Fibroblast of lung (primary cell): ENCODE results near the gene MCFD2. TPM values are rescaled to one million over a fixed set of nuclear protein-coding genes. Genes with fewer than 3 reads are reported as not detected.
A peak's percentile ranks its signal among the peaks of the same experiment; 100 is the strongest.

Source experiments
- DNase-seq, 2 donors: peaks; one replicate each; pipeline versions ENCODE4 v3.0.0 to v3.0.0-alpha.2; 2010; ENCODE audit warnings: low read depth in 2 of 2
- H2AFZ ChIP-seq: 2 replicates; pipeline ENCODE4 v1.5.1; 2012; ENCODE audit warnings: low read length, control low read depth, inconsistent platforms
- H3K27ac ChIP-seq: 2 replicates; pipeline ENCODE4 v1.5.1; 2011; ENCODE audit warnings: low read length, control low read depth; ENCODE audit not compliant: insufficient read depth
- H3K27me3 ChIP-seq: 2 replicates; pipeline ENCODE4 v1.5.1; 2011; ENCODE audit warnings: mild to moderate bottlenecking, low read length; ENCODE audit not compliant: control insufficient read depth, insufficient read depth
- H3K36me3 ChIP-seq: 2 replicates; pipeline ENCODE4 v1.5.1; 2011; ENCODE audit warnings: low read length; ENCODE audit not compliant: control insufficient read depth, insufficient read depth
- H3K4me1 ChIP-seq: 2 replicates; pipeline ENCODE4 v1.5.1; 2011; ENCODE audit warnings: low read length; ENCODE audit not compliant: control insufficient read depth, insufficient read depth; ENCODE audit errors: extremely low read depth
- H3K4me2 ChIP-seq: 2 replicates; pipeline ENCODE4 v1.5.1; 2011; ENCODE audit warnings: low read length, control low read depth; ENCODE audit not compliant: insufficient read depth; ENCODE audit errors: extremely low read depth
- H3K4me3 ChIP-seq, 4 experiments: fragments of 200-600 bp in 1 of 4; sonication (generic) in 1 of 4; replicated peaks in 1 of 4; 2 replicates each; pipeline ENCODE4 v1.5.1; 2011 to 2016; ENCODE audit warnings: low read length in 4 of 4, low read depth in 3 of 4, mild to moderate bottlenecking in 3 of 4, control low read depth in 2 of 4, inconsistent platforms in 1 of 4, mixed read lengths in 1 of 4; ENCODE audit not compliant: insufficient read depth in 1 of 4; ENCODE audit errors: control extremely low read depth in 1 of 4
- H3K79me2 ChIP-seq: 2 replicates; pipeline ENCODE4 v1.5.1; 2012; ENCODE audit warnings: mild to moderate bottlenecking, low read length, inconsistent platforms; ENCODE audit not compliant: control insufficient read depth, insufficient read depth
- H3K9ac ChIP-seq: 2 replicates; pipeline ENCODE4 v1.5.1; 2011; ENCODE audit warnings: mild to moderate bottlenecking, low read length, control low read depth; ENCODE audit not compliant: insufficient read depth
- H3K9me3 ChIP-seq: 2 replicates; pipeline ENCODE4 v1.5.1; 2012; ENCODE audit warnings: low read depth, low read length; ENCODE audit not compliant: control insufficient read depth, insufficient read depth
- H4K20me1 ChIP-seq: 2 replicates; pipeline ENCODE4 v1.5.1; 2011; ENCODE audit warnings: low read length; ENCODE audit not compliant: control insufficient read depth, insufficient read depth; ENCODE audit errors: extremely low read depth
- CTCF ChIP-seq, 2 donors: IDR thresholded peaks in 1 of 2; conservative IDR thresholded peaks in 1 of 2; 1 replicate in 1 of 2; 2 replicates in 1 of 2; pipeline ENCODE4 v1.5.1; 2011 to 2012; ENCODE audit warnings: low read length in 2 of 2, control low read depth in 1 of 2, inconsistent platforms in 1 of 2, low read depth in 1 of 2, mild to moderate bottlenecking in 1 of 2
- EZH2 ChIP-seq: IDR thresholded peaks from 2 replicates; pipeline ENCODE4 v1.5.1; 2012; ENCODE audit warnings: low read length, control low read depth, mild to moderate bottlenecking; ENCODE audit errors: missing control alignments
- polyA plus RNA-seq, 2 donors: library from polyadenylated mRNA; depleted of rRNA in 1 of 2; stranded (reverse) in 1 of 2; unstranded in 1 of 2; fragments of >200 nt; gene quantifications; 2 replicates each; pipeline ENCODE4 v1.2.1, GENCODE V29; 2011 to 2012; ENCODE audit warnings: missing spikeins in 1 of 2
- total RNA-seq: library from RNA; depleted of rRNA; stranded (reverse); fragments of >200 nt; gene quantifications from 2 replicates; pipeline ENCODE4 v1.2.1, GENCODE V29; 2014

MCFD2 gene
- total and polyA plus RNA-seq, 2 donors (not counting 1 experiment from before 2014, with no cell fraction given) = 151 to 328 TPM

DNA sequence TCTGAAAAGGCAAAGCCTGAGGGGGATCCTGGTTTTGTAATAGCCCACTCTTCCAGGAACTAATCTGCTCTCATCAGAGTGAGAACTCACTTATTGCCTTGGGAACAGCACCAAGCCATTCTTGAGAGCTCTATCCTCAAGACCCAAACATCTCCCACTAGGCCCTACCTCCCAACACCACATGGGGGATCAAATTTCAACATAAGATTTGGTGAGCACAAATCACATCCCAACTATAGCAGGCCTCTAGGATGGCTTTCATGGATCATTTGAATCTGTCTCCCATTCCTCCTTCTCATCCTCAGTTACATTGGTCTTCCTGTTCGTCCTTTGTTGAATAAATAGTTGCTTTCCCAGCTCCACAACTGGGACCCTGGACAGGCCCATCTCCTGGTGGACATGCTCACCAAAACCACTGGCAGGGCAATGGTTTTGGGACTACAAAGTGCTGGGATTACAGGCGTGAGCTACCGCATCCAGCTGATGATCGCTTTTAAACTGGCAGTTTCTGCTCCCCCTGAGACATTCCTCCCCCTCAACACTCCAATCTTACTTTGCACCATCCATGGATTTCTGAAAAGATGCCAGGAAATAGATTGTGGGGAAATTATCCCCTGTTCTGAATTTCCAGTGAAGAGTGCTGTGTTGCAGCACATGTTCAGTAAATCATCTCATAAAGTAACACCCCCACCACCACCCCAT, 42.6 kb downstream of the MCFD2 start:
- H3K4me2 ChIP-seq = peak overlapping the region; percentile 30
- H3K9ac ChIP-seq = no peak overlapping the region
- H2AFZ ChIP-seq = no peak overlapping the region

GRCh38 chr2:46871976-46872381, 43.6 kb downstream of the MCFD2 start:
- H4K20me1 ChIP-seq = no peaks in the 10 kb centered on the region
- no peak overlapping the region for H2AFZ ChIP-seq
- TF ChIP-seq CTCF (conservative IDR thresholded peaks at IDR 0.05 in 1 of 2, IDR thresholded peaks at IDR 0.05 in 1 of 2; ENCODE audit: low read depth in 1 of 2, low read length in 2 of 2) (no peak), EZH2 (no peak)
- no peaks in the 10 kb centered on the region for H3K36me3 ChIP-seq
- no peak overlapping the region for H3K27ac ChIP-seq
- no peaks in the 10 kb centered on the region for H3K79me2 ChIP-seq
- H3K9me3 ChIP-seq = no peaks in the 10 kb centered on the region
- H3K4me3 ChIP-seq = no peak overlapping the region
- peak in 1 of 2 donors; percentile 57 for DNase-seq
- no peak overlapping the region for H3K9ac ChIP-seq
- no peak overlapping the region for H3K4me2 ChIP-seq
- peaks cover 36% of the 10 kb centered on the region for H3K4me1 ChIP-seq
- no peaks in the 10 kb centered on the region for H3K27me3 ChIP-seq

More for the DNA sequence above, 42.6 kb downstream of the MCFD2 start:
- no peaks in the 10 kb centered on the region for H3K9me3 ChIP-seq
- peak overlapping the region; percentile 83 for H3K27ac ChIP-seq
- no peaks in the 10 kb centered on the region for H3K27me3 ChIP-seq
- peaks cover 46% of the 10 kb centered on the region for H3K4me1 ChIP-seq
- no peak overlapping the region for H3K4me3 ChIP-seq
- DNase-seq = peak in 1 of 2 donors; percentile 42
- H4K20me1 ChIP-seq = no peaks in the 10 kb centered on the region
- TF ChIP-seq EZH2 (no peak), CTCF (conservative IDR thresholded peaks at IDR 0.05 in 1 of 2, IDR thresholded peaks at IDR 0.05 in 1 of 2; ENCODE audit: low read depth in 1 of 2, low read length in 2 of 2) (no peak)
- H3K79me2 ChIP-seq = peaks cover 4% of the 10 kb centered on the region
- no peaks in the 10 kb centered on the region for H3K36me3 ChIP-seq

- no peak for DNase-seq
- H3K27ac ChIP-seq = no peak overlapping the region
Observed at GRCh38 chr2:46870051-46870839, 45.4 kb downstream of the MCFD2 start.

More at GRCh38 chr2:46870051-46870839, 45.4 kb downstream of the MCFD2 start:
- H3K9ac ChIP-seq = no peak overlapping the region
- no peak overlapping the region for H2AFZ ChIP-seq
- H3K27me3 ChIP-seq = no peaks in the 10 kb centered on the region
- H3K36me3 ChIP-seq = no peaks in the 10 kb centered on the region
- H3K4me1 ChIP-seq = peaks cover 27% of the 10 kb centered on the region
- TF ChIP-seq CTCF (conservative IDR thresholded peaks at IDR 0.05 in 1 of 2, IDR thresholded peaks at IDR 0.05 in 1 of 2; ENCODE audit: low read depth in 1 of 2, low read length in 2 of 2) (no peak), EZH2 (no peak)
- no peaks in the 10 kb centered on the region for H4K20me1 ChIP-seq
- no peaks in the 10 kb centered on the region for H3K79me2 ChIP-seq
- H3K4me2 ChIP-seq = no peak overlapping the region
- H3K4me3 ChIP-seq = no peak overlapping the region
- H3K9me3 ChIP-seq = no peaks in the 10 kb centered on the region
